Measurements from ENCODE around the gene LRRFIP1.

GRCh38 chr2:237714690-237715458, 87.5 kb downstream of the LRRFIP1 start:
- TF ChIP-seq, protein P1, sequence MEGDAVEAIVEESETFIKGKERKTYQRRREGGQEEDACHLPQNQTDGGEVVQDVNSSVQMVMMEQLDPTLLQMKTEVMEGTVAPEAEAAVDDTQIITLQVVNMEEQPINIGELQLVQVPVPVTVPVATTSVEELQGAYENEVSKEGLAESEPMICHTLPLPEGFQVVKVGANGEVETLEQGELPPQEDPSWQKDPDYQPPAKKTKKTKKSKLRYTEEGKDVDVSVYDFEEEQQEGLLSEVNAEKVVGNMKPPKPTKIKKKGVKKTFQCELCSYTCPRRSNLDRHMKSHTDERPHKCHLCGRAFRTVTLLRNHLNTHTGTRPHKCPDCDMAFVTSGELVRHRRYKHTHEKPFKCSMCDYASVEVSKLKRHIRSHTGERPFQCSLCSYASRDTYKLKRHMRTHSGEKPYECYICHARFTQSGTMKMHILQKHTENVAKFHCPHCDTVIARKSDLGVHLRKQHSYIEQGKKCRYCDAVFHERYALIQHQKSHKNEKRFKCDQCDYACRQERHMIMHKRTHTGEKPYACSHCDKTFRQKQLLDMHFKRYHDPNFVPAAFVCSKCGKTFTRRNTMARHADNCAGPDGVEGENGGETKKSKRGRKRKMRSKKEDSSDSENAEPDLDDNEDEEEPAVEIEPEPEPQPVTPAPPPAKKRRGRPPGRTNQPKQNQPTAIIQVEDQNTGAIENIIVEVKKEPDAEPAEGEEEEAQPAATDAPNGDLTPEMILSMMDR (IDR thresholded peaks at IDR 0.05): no peak
- no peak for TF ChIP-seq EP300 (IDR thresholded peaks at IDR 0.05; ENCODE audit: low read depth)
- TF ChIP-seq POLR2AphosphoS5 (IDR thresholded peaks at IDR 0.05): no peak
- TF ChIP-seq POLR2A (IDR thresholded peaks at IDR 0.05): no peak
